Activated CD4-positive, alpha-beta T cell treated with anti-CD3 and anti-CD28 coated beads, Interleukin-2, amount 10 ng/mL, durations not matched to agents 7 days and 5 days (primary cell): ENCODE measurements around the gene TCHP. TPM values are rescaled to one million over a fixed set of nuclear protein-coding genes. Genes with fewer than 3 reads are reported as not detected.
"Not testable (repeated sequence)": the region's sequence is repeated elsewhere in the genome, so short reads cannot be mapped to it uniquely, and the experiment has no call there.

Experiments used
- CTCF ChIA-PET: fragments of 350-600 bp; sonication (Branson Sonifier 250); formaldehyde crosslinking; loops from one replicate; lab custom pipeline; 2021; ENCODE audit warnings: antibody characterized with exemption; lab: Charles Lee
- POLR2A ChIA-PET: fragments of 350-600 bp; sonication (Branson Sonifier 250); formaldehyde crosslinking; loops from one replicate; lab custom pipeline; 2021; ENCODE audit warnings: antibody characterized with exemption; lab: Charles Lee
- DNase-seq: peaks from one replicate; pipeline ENCODE4 v3.0.0-alpha.2; 2020
- H3K27ac Mint-ChIP-seq: one replicate; pipeline ENCODE4 v1.8.0; 2021; ENCODE audit warnings: mild to moderate bottlenecking, moderate library complexity, mixed read lengths
- H3K27me3 Mint-ChIP-seq: one replicate; pipeline ENCODE4 v1.8.0; 2021; ENCODE audit warnings: mixed read lengths
- H3K36me3 Mint-ChIP-seq: one replicate; pipeline ENCODE4 v1.8.0; 2021; ENCODE audit warnings: low read depth, mixed read lengths
- H3K4me1 Mint-ChIP-seq: one replicate; pipeline ENCODE4 v1.8.0; 2021; ENCODE audit warnings: mixed read lengths
- H3K4me3 Mint-ChIP-seq: one replicate; pipeline ENCODE4 v1.8.0; 2021; ENCODE audit warnings: mild to moderate bottlenecking, moderate library complexity, mixed read lengths
- H3K9me3 Mint-ChIP-seq: one replicate; pipeline ENCODE4 v1.8.0; 2021; ENCODE audit warnings: mixed read lengths
- total RNA-seq, 2 experiments: library from RNA; stranded (reverse); gene quantifications; one replicate each; pipeline ENCODE4 v1.2.3, GENCODE V29; 2021

Gene TCHP
- 10 to 100 TPM; 27.9 to 36.0 TPM for total RNA-seq

GRCh38 chr12:109899783-109900751 lies at the start of gene TCHP:
TCHP (plus strand) TSS chr12:109900274; CDS start chr12:109903027, 2,753 bp downstream.
- CTCF ChIA-PET, result interaction anchor here (1.5 to 2.2 kb wide), 3 partner anchors 10 to 51 kb away, joined by 4 to 5 read pairs (median 5); no protein-coding TSS in a partner anchor
- DNase-seq, result peak; percentile 83
- H3K27me3 Mint-ChIP-seq, result no peaks in the 10 kb centered on the region
- peak within 1 kb of the TSS; percentile 97 for H3K27ac Mint-ChIP-seq
- POLR2A ChIA-PET, result interaction anchor here (0.5 kb wide), 1 partner anchor 50 kb away, joined by 3 read pairs; no protein-coding TSS in a partner anchor
- peaks cover 19% of the 10 kb centered on the region for H3K4me1 Mint-ChIP-seq
- H3K36me3 Mint-ChIP-seq, result peaks cover 17% of the 10 kb centered on the region
- H3K9me3 Mint-ChIP-seq, result no peaks in the 10 kb centered on the region
- peak within 1 kb of the TSS; percentile 96 for H3K4me3 Mint-ChIP-seq

- POLR2A ChIA-PET, result not testable (repeated sequence)
Observed at GRCh38 chr12:109850518-109850917, 49.6 kb upstream of the TCHP start.

GRCh38 chr12:109855377-109855776 lies 44.7 kb upstream of the TCHP start:
- ChIA-PET CTCF (interaction anchor here (0.6 to 4.2 kb wide), 2 partner anchors 10 to 86 kb away, joined by 3 to 22 read pairs; no protein-coding TSS in a partner anchor), POLR2A (no interaction called here)
- no peaks in the 10 kb centered on the region for H3K36me3 Mint-ChIP-seq
- DNase-seq, result no peak
- H3K4me3 Mint-ChIP-seq, result no peak overlapping the region
- H3K27me3 Mint-ChIP-seq, result no peaks in the 10 kb centered on the region
- H3K9me3 Mint-ChIP-seq, result no peaks in the 10 kb centered on the region
- H3K4me1 Mint-ChIP-seq, result peaks cover 10% of the 10 kb centered on the region
- no peak overlapping the region for H3K27ac Mint-ChIP-seq

More at GRCh38 chr12:109850518-109850917, 49.6 kb upstream of the TCHP start:
- H3K36me3 Mint-ChIP-seq, CTCF ChIA-PET, H3K9me3 Mint-ChIP-seq, H3K27ac Mint-ChIP-seq, DNase-seq, H3K4me3 Mint-ChIP-seq, H3K27me3 Mint-ChIP-seq, H3K4me1 Mint-ChIP-seq: not testable (repeated sequence)

GRCh38 chr12:109857715-109858114 lies 42.4 kb upstream of the TCHP start:
- H3K36me3 Mint-ChIP-seq, result no peaks in the 10 kb centered on the region
- peak overlapping the region; percentile 37 for H3K27ac Mint-ChIP-seq
- H3K9me3 Mint-ChIP-seq, result no peaks in the 10 kb centered on the region
- CTCF ChIA-PET, result interaction anchor here (0.6 to 3.3 kb wide), 3 partner anchors 12 to 85 kb away, joined by 3 to 17 read pairs (median 4); no protein-coding TSS in a partner anchor
- no peak for DNase-seq
- H3K4me1 Mint-ChIP-seq, result peaks cover 10% of the 10 kb centered on the region
- H3K27me3 Mint-ChIP-seq, result no peaks in the 10 kb centered on the region
- POLR2A ChIA-PET, result no interaction called here
- no peak overlapping the region for H3K4me3 Mint-ChIP-seq

GRCh38 chr12:109858764-109859163 lies 41.3 kb upstream of the TCHP start:
- H3K27me3 Mint-ChIP-seq, result no peaks in the 10 kb centered on the region
- peak overlapping the region; percentile 33 for H3K27ac Mint-ChIP-seq
- no peak overlapping the region for H3K4me3 Mint-ChIP-seq
- H3K4me1 Mint-ChIP-seq, result peaks cover 11% of the 10 kb centered on the region
- POLR2A ChIA-PET, result no interaction called here
- DNase-seq, result no peak
- CTCF ChIA-PET, result interaction anchor here (1.2 to 3.3 kb wide), 4 partner anchors 10 to 261 kb away, joined by 4 to 17 read pairs (median 5); no protein-coding TSS in a partner anchor
- no peaks in the 10 kb centered on the region for H3K9me3 Mint-ChIP-seq
- H3K36me3 Mint-ChIP-seq, result no peaks in the 10 kb centered on the region

- no peak for DNase-seq
- no peak overlapping the region for H3K4me3 Mint-ChIP-seq
- H3K4me1 Mint-ChIP-seq, result peaks cover 22% of the 10 kb centered on the region
- H3K9me3 Mint-ChIP-seq, result no peaks in the 10 kb centered on the region
- no peaks in the 10 kb centered on the region for H3K27me3 Mint-ChIP-seq
- H3K36me3 Mint-ChIP-seq, result no peaks in the 10 kb centered on the region
- H3K27ac Mint-ChIP-seq, result no peak overlapping the region
- POLR2A ChIA-PET, result no interaction called here
- CTCF ChIA-PET, result interaction anchor here (3.3 kb wide), 1 partner anchor 15 kb away, joined by 17 read pairs; no protein-coding TSS in a partner anchor
Observed at GRCh38 chr12:109860977-109861376, 39.1 kb upstream of the TCHP start.

GRCh38 chr12:109861689-109862314 lies 38.3 kb upstream of the TCHP start:
- Mint-ChIP-seq H3K9me3 (no peaks in the 10 kb centered on the region), H3K4me3 (no peak overlapping the region), H3K4me1 (peaks cover 22% of the 10 kb centered on the region), H3K27ac (no peak overlapping the region), H3K36me3 (no peaks in the 10 kb centered on the region), H3K27me3 (no peaks in the 10 kb centered on the region)
- DNase-seq, result no peak
- ChIA-PET POLR2A (no interaction called here), CTCF (interaction anchor here (1.5 to 2.5 kb wide), 2 partner anchors 17 to 20 kb away, joined by 4 to 9 read pairs; no protein-coding TSS in a partner anchor)

- H3K4me3 Mint-ChIP-seq, DNase-seq, H3K36me3 Mint-ChIP-seq, H3K9me3 Mint-ChIP-seq, POLR2A ChIA-PET, H3K27ac Mint-ChIP-seq, H3K27me3 Mint-ChIP-seq: not testable (repeated sequence)
- CTCF ChIA-PET, result interaction anchor here (1.5 to 2.5 kb wide), 3 partner anchors 9 to 19 kb away, joined by 4 to 9 read pairs (median 6); no protein-coding TSS in a partner anchor
- H3K4me1 Mint-ChIP-seq, result peaks cover 22% of the 10 kb centered on the region
Observed at GRCh38 chr12:109862491-109862890, 37.6 kb upstream of the TCHP start.

GRCh38 chr12:109863847-109864712 lies 36.0 kb upstream of the TCHP start:
- Mint-ChIP-seq H3K27ac (peak overlapping the region; percentile 32), H3K27me3 (no peaks in the 10 kb centered on the region), H3K9me3 (no peaks in the 10 kb centered on the region), H3K36me3 (no peaks in the 10 kb centered on the region), H3K4me3 (no peak overlapping the region), H3K4me1 (peaks cover 20% of the 10 kb centered on the region)
- DNase-seq, result peak; percentile 17
- ChIA-PET CTCF (interaction anchor here (0.6 to 2.5 kb wide), 5 partner anchors 8 to 178 kb away, joined by 3 to 9 read pairs (median 4); no protein-coding TSS in a partner anchor), POLR2A (no interaction called here)

- no peak overlapping the region for H3K27ac Mint-ChIP-seq
- ChIA-PET POLR2A (no interaction called here), CTCF (interaction anchor here (0.6 to 1.4 kb wide), 3 partner anchors 9 to 177 kb away, joined by 3 to 4 read pairs (median 4); no protein-coding TSS in a partner anchor)
- H3K36me3 Mint-ChIP-seq, result no peaks in the 10 kb centered on the region
- no peak overlapping the region for H3K4me3 Mint-ChIP-seq
- no peaks in the 10 kb centered on the region for H3K27me3 Mint-ChIP-seq
- no peak for DNase-seq
- no peaks in the 10 kb centered on the region for H3K9me3 Mint-ChIP-seq
- peaks cover 19% of the 10 kb centered on the region for H3K4me1 Mint-ChIP-seq
Observed at GRCh38 chr12:109864916-109865315, 35.2 kb upstream of the TCHP start.

- POLR2A ChIA-PET, result interaction anchor here (0.6 kb wide), 1 partner anchor 26 kb away, joined by 4 read pairs; no protein-coding TSS in a partner anchor
- CTCF ChIA-PET, result interaction anchor here (0.6 to 1.3 kb wide), 2 partner anchors 26 to 53 kb away, joined by 3 read pairs; no protein-coding TSS in a partner anchor
- Mint-ChIP-seq H3K27ac (no peak overlapping the region), H3K4me1 (peaks cover 29% of the 10 kb centered on the region), H3K36me3 (peaks cover 6% of the 10 kb centered on the region), H3K27me3 (no peaks in the 10 kb centered on the region), H3K9me3 (no peaks in the 10 kb centered on the region), H3K4me3 (no peak overlapping the region)
- DNase-seq, result no peak
Observed at GRCh38 chr12:109868182-109869051, 31.7 kb upstream of the TCHP start.
